Smooth muscle cell (in vitro differentiated cells): Measurements from ENCODE around the gene CBX2. TPM values are rescaled to one million over a fixed set of nuclear protein-coding genes. Genes with fewer than 3 reads are reported as not detected.

Source experiments
- DNase-seq: peaks from one replicate; lab custom pipeline; 2025; ENCODE audit not compliant: unreplicated experiment; lab: John Stamatoyannopoulos, UW
- H2AFZ ChIP-seq: fragments of 200-600 bp; sonication (generic); 2 replicates; pipeline ENCODE4 v1.6.0; 2016; ENCODE audit warnings: antibody characterized with exemption, low read depth, mild to moderate bottlenecking
- H3F3A ChIP-seq: fragments of 200-600 bp; sonication (generic); 2 replicates; pipeline ENCODE4 v1.6.0; 2017; ENCODE audit warnings: antibody characterized with exemption, low read depth
- H3K27ac ChIP-seq: fragments of 200-600 bp; sonication (generic); 2 replicates; pipeline ENCODE4 v1.5.1; 2016; ENCODE audit warnings: low read depth, mild to moderate bottlenecking
- H3K27me3 ChIP-seq: fragments of 200-600 bp; sonication (generic); 2 replicates; pipeline ENCODE4 v1.6.1; 2016; ENCODE audit warnings: low read depth, mild to moderate bottlenecking
- H3K36me3 ChIP-seq: fragments of 200-600 bp; sonication (generic); 2 replicates; pipeline ENCODE4 v1.5.1; 2016; ENCODE audit warnings: low read depth
- H3K4me1 ChIP-seq: fragments of 200-600 bp; sonication (generic); 2 replicates; pipeline ENCODE4 v1.5.1; 2016; ENCODE audit warnings: low read depth
- H3K4me2 ChIP-seq: fragments of 200-600 bp; sonication (generic); 2 replicates; pipeline ENCODE4 v1.6.0; 2016; ENCODE audit warnings: mild to moderate bottlenecking
- H3K4me3 ChIP-seq: fragments of 200-600 bp; sonication (generic); 2 replicates; pipeline ENCODE4 v1.5.1; 2016; ENCODE audit warnings: mild to moderate bottlenecking
- H3K79me2 ChIP-seq: fragments of 200-600 bp; sonication (generic); 2 replicates; pipeline ENCODE4 v1.6.0; 2016; ENCODE audit warnings: low read depth, mild to moderate bottlenecking
- H3K9ac ChIP-seq: fragments of 200-600 bp; sonication (generic); 2 replicates; pipeline ENCODE4 v1.6.0; 2016; ENCODE audit warnings: low read depth
- H3K9me3 ChIP-seq: fragments of 200-600 bp; sonication (generic); replicated peaks from 2 replicates; pipeline ENCODE4 v1.5.1; 2016; ENCODE audit warnings: low read depth
- H4K20me1 ChIP-seq: fragments of 200-600 bp; sonication (generic); 2 replicates; pipeline ENCODE4 v1.6.0; 2016; ENCODE audit warnings: low read depth
- CTCF ChIP-seq: fragments of 200-600 bp; sonication (generic); IDR thresholded peaks from 2 replicates; pipeline ENCODE4 v1.5.1; 2017; ENCODE audit warnings: borderline replicate concordance, mild to moderate bottlenecking, antibody characterized with exemption; ENCODE audit not compliant: insufficient read depth, poor library complexity, severe bottlenecking
- WGBS: methylation state at CpG from one replicate; pipeline ENCODE4 v1.1.7; 2016; ENCODE audit warnings: low lambda C conversion rate; 5-methylcytosine and 5-hydroxymethylcytosine counted together
- polyA plus RNA-seq: library from polyadenylated mRNA; unstranded; fragments of >200 nt; fragmentation: Nextera tagmentation; extraction: Ambion mirVana; gene quantifications from 2 replicates; pipeline ENCODE4 v1.2.1, GENCODE V29; 2016
- total RNA-seq: library from RNA; depleted of rRNA; stranded (reverse); fragments of >200 nt; gene quantifications from 2 replicates; pipeline ENCODE4 v1.2.3, GENCODE V29; 2014

The CBX2 gene
- total and polyA plus RNA-seq, 2 experiments from 2014 or later = 4.0 to 10.1 TPM

GRCh38 chr17:79804856-79805696 is 27.1 kb downstream of the CBX2 start:
- Histone ChIP-seq H3K4me3 (no peak overlapping the region), H3K27ac (no peak overlapping the region), H3K9ac (no peak overlapping the region), H3K36me3 (no peaks in the 10 kb centered on the region), H3K79me2 (no peaks in the 10 kb centered on the region), H3K4me2 (no peak overlapping the region), H3K4me1 (peaks cover 25% of the 10 kb centered on the region), H3K9me3 (no peaks in the 10 kb centered on the region), H3K27me3 (peaks cover 98% of the 10 kb centered on the region), H2AFZ (no peak overlapping the region), H4K20me1 (no peaks in the 10 kb centered on the region), H3F3A (peaks cover 5% of the 10 kb centered on the region)
- DNase-seq = no peak
- TF ChIP-seq CTCF = no peak
- 18% methylated on average over 22 of the region's 22 CpGs for WGBS

GRCh38 chr17:79806446-79806760 is 28.5 kb downstream of the CBX2 start:
- H3K4me2 ChIP-seq = no peak overlapping the region
- H3K27ac ChIP-seq = no peak overlapping the region
- no peak for DNase-seq
- H3K36me3 ChIP-seq = no peaks in the 10 kb centered on the region
- no peaks in the 10 kb centered on the region for H4K20me1 ChIP-seq
- H3F3A ChIP-seq = peaks cover 12% of the 10 kb centered on the region
- TF ChIP-seq CTCF = no peak
- no peak overlapping the region for H3K4me3 ChIP-seq
- peaks cover 19% of the 10 kb centered on the region for H3K4me1 ChIP-seq
- no peaks in the 10 kb centered on the region for H3K9me3 ChIP-seq
- no peak overlapping the region for H2AFZ ChIP-seq
- 41% methylated on average over 3 of the region's 4 CpGs for WGBS
- no peaks in the 10 kb centered on the region for H3K79me2 ChIP-seq
- peaks cover 96% of the 10 kb centered on the region for H3K27me3 ChIP-seq
- H3K9ac ChIP-seq = no peak overlapping the region

GRCh38 chr17:79806863-79807720 is 29.1 kb downstream of the CBX2 start:
- peaks cover 25% of the 10 kb centered on the region for H3K4me1 ChIP-seq
- no peak overlapping the region for H3K9ac ChIP-seq
- 47% methylated on average over 13 of the region's 13 CpGs for WGBS
- no peaks in the 10 kb centered on the region for H4K20me1 ChIP-seq
- no peak overlapping the region for H3K4me2 ChIP-seq
- no peak for TF ChIP-seq CTCF
- no peaks in the 10 kb centered on the region for H3K36me3 ChIP-seq
- H3K79me2 ChIP-seq = no peaks in the 10 kb centered on the region
- no peak overlapping the region for H3K4me3 ChIP-seq
- no peaks in the 10 kb centered on the region for H3K9me3 ChIP-seq
- H3F3A ChIP-seq = peaks cover 13% of the 10 kb centered on the region
- peaks cover 96% of the 10 kb centered on the region for H3K27me3 ChIP-seq
- no peak overlapping the region for H3K27ac ChIP-seq
- H2AFZ ChIP-seq = no peak overlapping the region
- DNase-seq = no peak
